ENCODE data around the gene IFNL1. TPM values are rescaled to one million over a fixed set of nuclear protein-coding genes. Genes with fewer than 3 reads are reported as not detected.
A peak's percentile ranks its signal among the peaks of the same experiment; 100 is the strongest.

Gene IFNL1
- total RNA-seq, 2 experiments from 2014 or later: not detected

DNA sequence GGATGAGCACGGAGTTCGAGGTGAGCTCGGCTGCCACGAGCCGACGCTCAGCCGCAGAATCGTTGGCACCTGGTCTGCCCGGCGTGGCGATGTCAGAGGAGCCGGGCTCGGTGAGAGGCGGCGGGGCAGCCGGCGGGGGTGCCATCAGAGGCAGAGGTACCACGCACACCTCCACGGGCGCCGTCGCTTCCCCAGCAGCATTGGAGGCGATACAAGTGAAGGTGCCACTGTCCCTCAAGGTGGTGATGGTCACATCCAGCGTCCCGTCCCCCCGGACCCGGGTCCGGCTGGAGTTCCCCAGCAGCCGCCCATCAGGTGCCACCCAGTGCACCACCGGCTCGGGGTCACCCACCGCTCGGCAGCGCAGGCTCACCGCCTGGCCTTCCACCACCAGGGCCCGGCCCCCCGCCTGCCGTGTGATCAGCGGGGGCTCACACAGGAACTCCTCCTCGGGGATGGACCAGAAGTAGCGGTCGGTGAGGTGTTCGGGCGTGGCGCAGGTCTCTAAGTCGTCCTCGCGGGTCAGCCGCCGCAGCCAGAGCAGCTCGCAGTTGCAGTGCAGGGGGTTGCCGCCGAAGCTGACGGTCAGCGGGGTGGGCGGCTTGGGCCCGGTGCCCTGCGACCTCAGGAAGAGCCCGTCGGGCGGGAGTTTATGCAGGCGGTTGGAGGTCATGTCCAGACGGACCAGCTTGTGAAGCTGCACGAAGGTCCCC lies 18.0 kb downstream of the IFNL1 start:
- Mint-ChIP-seq H3K9me3 (no peaks in the 10 kb centered on the region), H3K36me3 (ENCODE audit: low read depth) (peaks cover 69% of the 10 kb centered on the region), H3K27ac (no peak overlapping the region), H3K4me3 (no peak overlapping the region), H3K27me3 (no peaks in the 10 kb centered on the region), H3K4me1 (ENCODE audit: low read depth) (peaks cover 16% of the 10 kb centered on the region)
- no peaks in the 10 kb centered on the region for H3K27me3 ChIP-seq (ENCODE audit: control insufficient read depth in 1 of 2, insufficient read depth in 2 of 2, low read length in 2 of 2)
- ChIA-PET CTCF (no interaction called here), POLR2A (no interaction called here)
- H3K4me1 ChIP-seq (ENCODE audit: insufficient read depth, low read length): peaks cover 9% of the 10 kb centered on the region
- no peak for TF ChIP-seq CTCF (IDR thresholded peaks at IDR 0.05)
- peaks cover 35% of the 10 kb centered on the region for H3K36me3 ChIP-seq (ENCODE audit: insufficient read depth, low read length)
- no peaks in the 10 kb centered on the region for H3K9me3 ChIP-seq (ENCODE audit: control insufficient read depth in 1 of 2, insufficient read depth in 1 of 2, low read length in 2 of 2)
- no peak overlapping the region for H3K27ac ChIP-seq (ENCODE audit: low read depth in 1 of 2, low read length in 2 of 2)
- intact Hi-C loops (cut with DNase I, micrococcal nuclease): no loop called here
- no peak for ATAC-seq (ENCODE audit: poor library complexity)
- DNase-seq: no peak
- no peak overlapping the region for H3K4me3 ChIP-seq (ENCODE audit: low read length)

GRCh38 chr19:39315933-39316332 lies 19.7 kb downstream of the IFNL1 start:
- no peaks in the 10 kb centered on the region for H3K27me3 ChIP-seq (ENCODE audit: control insufficient read depth in 1 of 2, insufficient read depth in 2 of 2, low read length in 2 of 2)
- H3K4me1 Mint-ChIP-seq (ENCODE audit: low read depth): peaks cover 26% of the 10 kb centered on the region
- H3K4me3 Mint-ChIP-seq: no peak overlapping the region
- peaks cover 17% of the 10 kb centered on the region for H3K4me1 ChIP-seq (ENCODE audit: insufficient read depth, low read length)
- ATAC-seq (ENCODE audit: poor library complexity) (no peak), DNase-seq (no peak)
- no peaks in the 10 kb centered on the region for H3K27me3 Mint-ChIP-seq
- no peak for TF ChIP-seq CTCF (IDR thresholded peaks at IDR 0.05)
- CTCF ChIA-PET: no interaction called here
- H3K4me3 ChIP-seq (ENCODE audit: low read length): no peak overlapping the region
- intact Hi-C loops (cut with DNase I, micrococcal nuclease): no loop called here
- H3K9me3 Mint-ChIP-seq: no peaks in the 10 kb centered on the region
- H3K27ac Mint-ChIP-seq: peak overlapping the region; percentile 42
- H3K36me3 Mint-ChIP-seq (ENCODE audit: low read depth): peaks cover 53% of the 10 kb centered on the region
- POLR2A ChIA-PET: no interaction called here
- peaks cover 35% of the 10 kb centered on the region for H3K36me3 ChIP-seq (ENCODE audit: insufficient read depth, low read length)
- H3K27ac ChIP-seq (ENCODE audit: low read depth in 1 of 2, low read length in 2 of 2): no peak overlapping the region
- H3K9me3 ChIP-seq (ENCODE audit: control insufficient read depth in 1 of 2, insufficient read depth in 1 of 2, low read length in 2 of 2): no peaks in the 10 kb centered on the region

DNA sequence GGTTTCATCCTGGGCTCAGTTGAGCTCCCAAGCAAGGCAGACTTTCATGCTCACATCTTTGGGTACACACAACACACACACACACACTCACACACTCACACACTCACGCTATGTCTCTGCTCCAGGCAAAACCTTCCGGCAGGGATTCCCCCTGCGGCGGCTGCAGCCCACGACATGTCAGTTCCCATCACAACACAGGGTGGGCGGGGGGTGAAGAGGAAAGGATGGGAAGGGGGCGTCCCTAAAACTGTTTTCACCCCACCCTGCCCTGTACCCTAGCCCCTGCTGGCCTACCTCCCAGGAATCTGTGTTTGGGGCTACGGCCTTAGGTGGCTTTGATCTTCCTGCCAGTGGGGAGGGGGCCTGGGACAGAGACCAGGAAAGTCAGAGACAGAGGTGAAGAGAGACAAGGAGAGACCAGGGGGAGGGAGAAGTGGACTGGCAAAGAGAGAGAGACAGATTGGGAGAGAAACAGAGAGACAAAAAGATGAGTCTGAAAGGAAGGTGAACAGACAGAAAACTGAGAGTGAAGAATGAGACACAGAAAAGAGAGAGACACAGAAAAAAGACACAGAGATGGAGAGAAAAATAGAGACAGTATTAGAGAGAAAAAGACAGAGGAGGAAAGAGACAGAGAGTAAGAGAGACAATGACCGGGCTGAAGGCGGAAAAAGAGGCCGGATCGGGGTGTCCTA lies 20.6 kb downstream of the IFNL1 start:
- Histone ChIP-seq H3K4me3 (ENCODE audit: low read length) (no peak overlapping the region), H3K36me3 (ENCODE audit: insufficient read depth, low read length) (peaks cover 31% of the 10 kb centered on the region), H3K4me1 (ENCODE audit: insufficient read depth, low read length) (peaks cover 18% of the 10 kb centered on the region), H3K27ac (ENCODE audit: low read depth in 1 of 2, low read length in 2 of 2) (no peak overlapping the region), H3K9me3 (ENCODE audit: control insufficient read depth in 1 of 2, insufficient read depth in 1 of 2, low read length in 2 of 2) (no peaks in the 10 kb centered on the region), H3K27me3 (ENCODE audit: control insufficient read depth in 1 of 2, insufficient read depth in 2 of 2, low read length in 2 of 2) (no peaks in the 10 kb centered on the region)
- H3K9me3 Mint-ChIP-seq: no peaks in the 10 kb centered on the region
- H3K4me1 Mint-ChIP-seq (ENCODE audit: low read depth): peaks cover 35% of the 10 kb centered on the region
- ChIA-PET CTCF (no interaction called here), POLR2A (no interaction called here)
- no peak for ATAC-seq (ENCODE audit: poor library complexity)
- no peak overlapping the region for H3K27ac Mint-ChIP-seq
- H3K36me3 Mint-ChIP-seq (ENCODE audit: low read depth): peaks cover 45% of the 10 kb centered on the region
- H3K4me3 Mint-ChIP-seq: no peak overlapping the region
- peak; percentile 14 for TF ChIP-seq CTCF (IDR thresholded peaks at IDR 0.05)
- intact Hi-C loops (cut with DNase I, micrococcal nuclease): no loop called here
- H3K27me3 Mint-ChIP-seq: no peaks in the 10 kb centered on the region
- DNase-seq: no peak

Data from CD4-positive, alpha-beta T cell (primary cell).